Fibroblast of lung (primary cell): ENCODE measurements around the gene GPR162.

Source experiments
- EZH2 ChIP-seq: IDR thresholded peaks from 2 replicates; pipeline ENCODE4 v1.5.1; 2012; ENCODE audit warnings: low read length, control low read depth, mild to moderate bottlenecking; ENCODE audit errors: missing control alignments
- TF ChIP-seq, protein P1 (sequence below), 2 donors: IDR thresholded peaks in 1 of 2; conservative IDR thresholded peaks in 1 of 2; 1 replicate in 1 of 2; 2 replicates in 1 of 2; pipeline ENCODE4 v1.5.1; 2011 to 2012; ENCODE audit warnings: low read length in 2 of 2, control low read depth in 1 of 2, inconsistent platforms in 1 of 2, low read depth in 1 of 2, mild to moderate bottlenecking in 1 of 2

- TF ChIP-seq, protein P1, sequence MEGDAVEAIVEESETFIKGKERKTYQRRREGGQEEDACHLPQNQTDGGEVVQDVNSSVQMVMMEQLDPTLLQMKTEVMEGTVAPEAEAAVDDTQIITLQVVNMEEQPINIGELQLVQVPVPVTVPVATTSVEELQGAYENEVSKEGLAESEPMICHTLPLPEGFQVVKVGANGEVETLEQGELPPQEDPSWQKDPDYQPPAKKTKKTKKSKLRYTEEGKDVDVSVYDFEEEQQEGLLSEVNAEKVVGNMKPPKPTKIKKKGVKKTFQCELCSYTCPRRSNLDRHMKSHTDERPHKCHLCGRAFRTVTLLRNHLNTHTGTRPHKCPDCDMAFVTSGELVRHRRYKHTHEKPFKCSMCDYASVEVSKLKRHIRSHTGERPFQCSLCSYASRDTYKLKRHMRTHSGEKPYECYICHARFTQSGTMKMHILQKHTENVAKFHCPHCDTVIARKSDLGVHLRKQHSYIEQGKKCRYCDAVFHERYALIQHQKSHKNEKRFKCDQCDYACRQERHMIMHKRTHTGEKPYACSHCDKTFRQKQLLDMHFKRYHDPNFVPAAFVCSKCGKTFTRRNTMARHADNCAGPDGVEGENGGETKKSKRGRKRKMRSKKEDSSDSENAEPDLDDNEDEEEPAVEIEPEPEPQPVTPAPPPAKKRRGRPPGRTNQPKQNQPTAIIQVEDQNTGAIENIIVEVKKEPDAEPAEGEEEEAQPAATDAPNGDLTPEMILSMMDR (conservative IDR thresholded peaks at IDR 0.05 in 1 of 2, IDR thresholded peaks at IDR 0.05 in 1 of 2; ENCODE audit: low read depth in 1 of 2, low read length in 2 of 2) = no peak
- no peak for TF ChIP-seq EZH2
These were observed 44.7 kb downstream of the GPR162 start for GRCh38 chr12:6866163-6866919.
